Glomerular visceral epithelial cell (primary cell): ENCODE measurements around the gene RBM47.
A peak's percentile ranks its signal among the peaks of the same experiment; 100 is the strongest.
"Not testable (repeated sequence)": the region's sequence is repeated elsewhere in the genome, so short reads cannot be mapped to it uniquely, and the experiment has no call there.

ENCODE experiments used
- DNase-seq: peaks from one replicate; pipeline ENCODE4 v3.0.0-alpha.2; 2016; ENCODE audit errors: extremely low spot score

Gene RBM47

DNA sequence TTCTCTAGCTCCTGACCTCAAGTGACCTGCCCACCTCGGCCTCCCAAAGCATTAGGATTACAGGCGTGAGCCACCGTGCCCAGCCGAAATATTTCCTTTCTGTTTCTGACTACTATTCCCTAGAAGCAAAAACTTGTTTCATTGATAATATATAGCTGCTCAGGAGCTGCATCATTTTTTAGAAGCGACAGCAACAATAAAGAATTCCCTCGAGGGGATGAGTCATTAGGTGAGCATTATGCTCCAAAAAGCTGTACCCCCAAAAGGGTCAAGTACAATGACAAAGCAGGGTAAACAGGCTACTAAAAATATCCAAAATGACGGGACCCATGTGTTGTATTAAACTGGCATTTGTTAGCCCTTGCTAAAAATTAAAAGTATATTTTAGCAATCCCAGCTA lies 67.0 kb downstream of the RBM47 start:
- no peak for DNase-seq

DNA sequence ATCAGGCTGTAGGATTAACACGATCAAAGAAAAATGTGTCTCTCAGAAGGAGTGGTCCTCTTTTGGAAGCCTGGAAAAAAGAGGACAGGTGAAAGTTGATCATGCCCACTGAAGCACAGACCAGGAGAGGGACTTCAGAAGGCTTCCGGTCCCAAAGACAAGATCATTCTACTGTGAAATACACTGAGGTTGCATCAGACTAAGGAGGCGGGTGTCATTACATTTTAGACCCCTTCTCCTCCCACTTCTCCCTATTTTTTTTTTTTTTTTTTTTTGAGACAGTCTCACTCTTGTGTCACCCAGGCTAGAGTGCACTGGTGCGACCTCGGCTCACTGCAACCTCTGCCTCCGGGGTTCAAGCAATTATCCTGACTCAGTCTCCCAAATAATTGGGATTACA lies 67.5 kb downstream of the RBM47 start:
- no peak for DNase-seq

DNA sequence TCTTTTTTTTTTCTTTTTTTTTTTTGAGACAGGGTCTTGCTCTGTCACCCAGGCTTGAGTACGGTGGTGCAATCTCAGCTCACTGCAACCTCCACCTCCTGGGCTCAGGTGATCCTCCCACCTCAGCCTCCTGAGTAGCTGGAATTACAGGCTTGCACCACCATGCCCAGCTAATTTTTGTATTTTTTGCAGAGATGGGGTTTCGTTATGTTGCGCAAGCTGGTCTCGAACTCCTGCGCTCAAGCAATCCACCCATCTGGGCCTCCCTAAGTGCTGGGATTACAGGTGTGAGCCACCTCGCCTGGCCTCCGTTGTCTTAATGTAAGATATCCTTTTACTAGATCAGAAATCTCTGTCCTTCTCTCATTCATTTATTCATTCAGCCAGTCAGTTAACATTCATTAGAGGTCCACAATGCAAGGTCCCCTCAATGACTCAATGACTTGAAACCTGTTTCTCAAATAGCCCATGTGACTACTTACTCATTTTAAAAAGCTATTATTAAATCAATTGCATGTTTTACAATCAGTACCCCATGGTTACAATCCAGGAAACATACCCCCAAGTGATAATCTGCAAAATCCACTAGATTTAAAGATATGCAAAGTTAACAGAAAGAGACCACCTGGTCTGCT lies 68.0 kb downstream of the RBM47 start:
- not testable (repeated sequence) for DNase-seq

DNA sequence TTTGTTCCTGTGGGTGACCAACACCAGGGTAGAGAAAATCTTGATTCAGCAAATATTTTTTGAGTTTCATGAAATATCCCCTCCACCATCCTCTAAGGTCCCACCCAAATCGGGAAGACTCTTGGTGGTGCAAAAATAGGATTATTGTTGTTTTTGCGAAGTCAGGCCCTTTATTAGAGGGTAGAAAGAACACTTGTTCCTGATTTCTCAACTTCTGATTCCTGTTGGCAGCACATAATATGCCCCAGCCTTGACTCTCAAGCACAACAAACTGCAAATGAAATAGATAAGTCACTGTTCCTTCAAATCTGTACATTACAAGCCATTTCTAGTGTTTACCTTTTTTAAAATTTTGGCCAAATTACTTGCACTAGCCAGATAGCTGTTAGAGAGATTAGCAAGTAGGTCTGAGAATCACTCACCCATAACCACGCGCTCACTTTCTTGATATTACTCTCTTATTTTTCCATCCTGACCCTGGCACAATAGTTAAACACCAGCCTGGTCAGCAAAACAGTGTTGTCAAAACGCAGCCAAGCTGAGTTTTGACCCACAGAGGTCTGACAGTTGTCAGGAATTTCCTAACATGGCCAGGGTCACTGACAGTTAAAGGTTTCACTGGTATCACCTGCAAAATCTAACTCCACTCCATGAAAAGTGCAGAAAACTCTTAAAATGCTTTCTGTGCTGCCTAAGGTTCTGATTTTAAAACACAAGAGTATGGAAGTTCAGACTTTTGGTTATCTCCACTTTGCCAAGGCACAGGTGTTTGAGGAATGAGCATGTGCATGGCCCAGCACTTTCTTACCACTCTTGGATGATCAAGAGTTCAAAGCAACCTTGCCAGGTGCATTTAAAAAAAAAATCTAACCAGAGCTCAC lies 69.8 kb downstream of the RBM47 start:
- no peak for DNase-seq

DNA sequence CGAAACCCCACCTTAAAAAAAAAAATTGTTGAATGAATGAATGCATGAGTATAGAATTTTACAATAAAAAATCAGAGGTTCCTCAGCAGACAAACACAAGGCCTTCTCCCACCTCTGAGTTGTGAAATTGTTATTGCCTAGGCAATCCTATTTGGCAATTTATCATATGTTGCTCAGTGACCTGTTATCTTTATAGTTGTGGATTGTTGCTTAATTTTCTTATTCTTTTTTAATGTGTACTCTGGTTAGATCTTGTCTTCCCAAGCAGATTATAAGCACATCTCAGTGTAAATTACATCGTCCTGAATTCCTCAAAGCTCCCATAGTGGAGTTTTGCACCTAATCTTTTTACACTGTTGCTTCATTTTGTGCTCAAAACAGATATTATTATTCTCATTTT lies 71.9 kb downstream of the RBM47 start:
- DNase-seq = no peak

DNA sequence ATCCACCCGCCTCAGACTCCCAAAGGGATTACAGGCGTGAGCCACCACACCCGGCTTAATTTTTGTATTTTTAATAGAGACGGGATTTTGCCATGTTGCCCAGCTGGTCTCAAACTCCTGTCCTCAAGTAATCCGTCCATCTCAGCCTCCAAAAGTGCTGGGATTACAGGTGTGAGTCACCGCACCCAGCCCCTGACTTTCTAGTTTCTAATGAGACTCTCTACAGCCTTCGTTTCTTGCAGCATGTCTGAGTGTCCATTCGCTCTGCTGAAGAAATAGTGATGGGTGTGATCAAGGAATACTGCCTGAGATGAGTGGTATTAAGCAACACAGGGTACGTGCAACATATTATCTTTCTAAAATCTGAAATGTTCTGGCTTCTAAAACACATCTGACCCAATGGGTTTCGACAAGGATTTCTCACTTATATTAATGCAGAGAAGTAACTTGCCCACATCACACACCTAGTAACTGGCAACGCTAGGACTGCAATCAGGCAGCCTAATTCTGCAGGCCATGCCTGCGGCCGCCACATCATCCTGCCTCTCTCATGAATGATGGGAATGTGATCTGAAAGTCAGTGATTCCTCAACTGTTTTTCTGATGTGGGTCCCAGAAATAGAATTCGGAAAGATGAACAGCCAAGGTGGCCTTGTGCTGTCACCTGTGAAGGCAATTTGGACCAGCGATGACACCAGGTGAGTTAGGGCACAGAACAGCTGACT lies 74.3 kb downstream of the RBM47 start:
- no peak for DNase-seq

DNA sequence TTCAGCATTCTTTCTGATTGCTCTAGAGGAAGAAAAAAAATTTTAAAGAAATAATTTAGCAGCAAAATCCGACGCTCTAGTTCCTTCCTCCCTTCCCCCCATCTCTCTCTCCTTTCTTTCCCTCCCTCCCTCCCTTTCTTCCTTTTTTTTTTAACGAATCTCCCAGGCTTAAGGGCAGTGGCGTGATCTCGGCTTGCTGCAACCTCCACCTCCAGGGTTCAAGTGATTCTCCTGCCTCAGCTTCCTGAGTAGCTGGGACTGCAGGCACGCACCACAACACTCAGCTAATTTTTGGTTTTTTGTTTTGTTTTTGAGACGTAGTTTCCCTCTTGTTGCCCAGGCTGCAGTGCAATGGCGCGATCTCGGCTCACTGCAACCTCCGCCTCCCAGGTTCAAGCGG lies 75.0 kb downstream of the RBM47 start:
- DNase-seq = not testable (repeated sequence)

DNA sequence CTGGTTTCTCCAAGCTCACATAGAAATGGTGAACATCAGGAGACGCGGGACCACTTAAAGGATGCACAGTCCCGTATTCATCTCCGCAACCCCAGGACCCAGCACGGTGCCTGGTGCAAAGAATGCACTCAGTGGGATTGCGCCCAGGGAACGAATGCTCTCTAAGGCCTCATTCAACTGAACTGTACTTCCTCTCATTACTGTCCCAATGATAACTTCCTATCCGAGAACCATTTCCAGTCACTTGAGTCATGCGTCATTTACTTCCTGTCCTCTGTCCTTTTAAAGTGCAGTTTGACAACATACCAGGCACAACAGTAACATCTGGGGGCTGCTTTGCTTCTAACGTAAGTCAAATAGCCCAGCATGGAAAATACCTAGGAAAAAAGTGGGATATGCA lies 75.7 kb downstream of the RBM47 start:
- no peak for DNase-seq

DNA sequence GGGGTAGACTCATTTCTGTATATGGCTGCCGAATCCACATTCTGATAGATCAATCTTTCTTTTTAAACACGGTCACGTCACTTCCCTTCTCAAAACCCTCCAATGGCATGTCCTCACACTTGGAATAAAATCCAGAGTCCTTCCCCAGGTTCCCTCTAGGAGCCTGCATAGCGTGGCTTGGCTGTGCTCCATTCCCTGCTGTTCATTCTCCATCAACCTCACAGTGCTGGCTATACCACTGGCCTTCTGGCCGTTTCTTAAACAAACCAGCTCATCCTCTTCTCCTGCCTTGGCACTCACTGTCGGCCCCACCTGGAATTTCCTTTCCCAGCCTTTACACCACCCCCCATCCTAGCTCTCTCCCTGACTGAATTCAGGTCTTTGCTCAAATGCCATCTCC lies 77.1 kb downstream of the RBM47 start:
- peak; percentile 43 for DNase-seq

DNA sequence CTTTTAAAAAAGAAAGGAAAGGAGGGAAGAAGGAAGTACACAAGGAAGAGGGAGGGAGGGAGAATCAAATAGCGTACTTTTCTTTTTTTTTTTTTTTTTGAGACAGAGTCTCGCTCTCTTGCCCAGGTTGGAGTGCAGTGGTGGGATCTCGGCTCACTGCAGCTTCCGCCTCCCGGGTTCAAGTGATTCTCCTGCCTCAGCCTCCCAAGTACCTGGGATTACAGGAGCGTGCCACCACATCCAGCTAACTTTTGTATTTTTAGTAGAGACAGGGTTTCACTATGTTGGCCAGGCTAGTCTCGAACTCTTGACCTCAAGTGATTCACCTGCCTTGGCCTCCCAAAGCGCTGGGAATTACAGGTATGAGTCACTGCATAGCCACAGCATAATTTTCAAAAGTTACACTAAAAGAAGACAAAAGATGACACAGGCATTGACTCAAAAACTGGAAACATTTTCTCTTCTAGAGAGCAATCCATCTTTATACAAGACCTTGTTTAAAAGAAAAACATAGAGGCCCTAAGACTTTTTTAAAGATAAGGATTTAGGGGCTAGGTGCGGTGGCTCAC lies 78.0 kb downstream of the RBM47 start:
- DNase-seq = peak; percentile 46

DNA sequence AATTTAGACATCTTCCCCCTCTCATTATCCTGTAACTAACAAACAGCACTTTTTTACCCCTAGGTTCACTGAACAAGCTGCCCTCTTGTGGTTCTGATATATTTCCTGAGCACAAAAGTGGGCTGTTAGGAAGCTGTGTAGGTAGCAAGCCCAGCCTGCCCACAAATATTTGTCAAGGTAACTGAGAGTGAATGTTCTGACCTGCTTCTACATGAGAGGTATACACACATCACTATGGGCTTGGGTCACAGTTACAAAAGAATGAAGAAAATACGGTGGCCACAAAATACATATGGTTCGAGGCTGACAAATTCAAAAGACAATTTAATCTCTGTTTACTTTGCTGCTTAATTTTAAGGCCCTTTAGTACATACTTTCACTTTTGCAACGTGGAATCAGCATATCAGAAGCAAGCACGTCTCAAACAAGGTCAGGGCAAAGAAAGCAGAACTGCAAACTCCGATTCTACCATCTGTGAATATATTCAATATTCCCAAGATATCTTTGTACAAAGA lies 78.7 kb downstream of the RBM47 start:
- DNase-seq = peak; percentile 60

DNA sequence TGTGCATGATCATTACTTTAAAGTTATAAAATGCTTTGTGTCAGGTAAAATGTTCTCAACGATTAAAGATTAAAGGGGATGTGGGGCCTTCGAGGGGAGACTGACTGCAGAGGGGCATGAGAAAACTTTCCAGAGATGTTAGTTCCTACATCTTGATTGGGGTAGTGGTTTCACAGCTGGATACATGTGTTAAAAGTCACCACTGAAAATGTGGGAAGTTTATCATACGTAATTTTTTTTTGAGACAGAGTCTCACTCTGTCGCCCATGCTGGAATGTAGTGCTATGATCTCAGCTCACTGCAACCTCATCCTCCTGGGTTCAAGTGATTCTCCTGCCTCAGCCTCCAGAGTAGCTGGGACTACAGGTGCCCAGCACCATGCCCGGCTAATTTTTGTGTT lies 79.5 kb downstream of the RBM47 start:
- DNase-seq = no peak

DNA sequence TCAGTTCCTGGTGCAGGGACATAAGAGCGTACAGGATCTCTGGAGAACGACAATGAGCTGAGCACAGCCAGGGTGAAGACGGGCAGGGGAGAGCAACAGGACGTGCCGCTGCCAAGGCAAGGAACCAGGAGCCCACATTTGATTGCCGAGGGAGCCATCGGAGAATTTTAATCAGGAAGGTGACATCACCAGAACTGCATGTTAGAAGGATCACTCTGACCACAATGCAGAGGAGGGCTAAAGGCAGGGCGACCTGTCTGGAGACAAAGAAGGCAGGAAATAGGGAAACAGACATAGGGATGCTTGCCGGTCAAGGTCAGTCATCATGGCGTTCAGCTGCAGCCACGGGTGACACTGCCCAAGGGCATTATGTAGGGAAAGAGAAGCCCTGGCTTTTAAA lies 81.4 kb downstream of the RBM47 start:
- peak; percentile 69 for DNase-seq

DNA sequence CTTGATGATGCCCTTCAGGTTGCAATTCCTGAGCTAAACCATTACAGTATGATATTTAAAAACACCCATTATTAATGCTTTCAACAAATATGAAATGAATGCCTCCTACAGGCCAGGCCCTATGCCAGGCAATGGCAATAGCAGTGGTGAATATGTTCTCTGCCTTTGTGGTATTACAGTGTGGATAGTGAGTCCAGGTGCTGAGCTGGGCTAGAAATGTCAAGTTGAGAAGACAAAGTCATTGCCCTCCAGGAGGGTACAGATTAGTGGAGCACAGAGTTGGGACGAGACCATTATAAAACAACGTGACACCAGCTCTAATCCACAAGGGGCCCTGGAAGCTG lies 81.9 kb downstream of the RBM47 start:
- no peak for DNase-seq

DNA sequence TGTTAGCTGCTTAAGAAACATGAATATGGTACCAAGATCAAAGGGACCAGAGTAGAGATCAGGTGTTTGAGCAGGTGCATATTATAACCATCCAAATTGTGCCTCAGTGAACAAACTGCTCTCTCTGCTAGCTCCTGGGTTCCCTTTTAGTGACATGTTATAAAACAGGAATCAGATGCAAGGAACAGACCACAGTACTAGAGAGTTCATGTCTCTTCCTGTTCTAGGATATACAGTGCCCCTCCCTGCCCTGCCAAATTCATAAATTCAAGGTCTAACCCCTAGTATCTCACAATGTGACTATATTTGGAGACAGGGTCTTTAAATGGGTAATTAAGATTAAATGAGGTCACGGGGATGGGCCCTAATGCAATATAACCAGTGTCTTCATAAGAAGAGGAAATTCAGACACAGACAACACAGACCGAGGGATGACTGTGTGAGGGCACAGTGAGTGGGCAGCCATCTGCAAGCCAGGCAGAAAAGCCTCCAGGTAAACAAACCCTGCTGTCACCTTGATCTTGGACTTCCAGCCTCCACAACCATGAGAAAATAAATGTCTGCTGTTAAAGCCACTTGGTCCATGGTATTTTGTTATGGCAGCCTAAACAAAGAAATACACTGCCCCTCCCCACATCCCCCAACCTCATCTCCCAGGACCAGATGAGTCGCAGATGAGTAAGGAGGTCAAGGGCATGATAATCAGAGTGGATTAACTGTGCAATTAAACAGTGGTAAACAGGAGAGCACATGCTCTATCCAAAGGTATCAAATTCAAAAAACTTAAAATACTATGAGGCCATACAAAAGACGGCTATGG lies 82.5 kb downstream of the RBM47 start:
- no peak for DNase-seq

DNA sequence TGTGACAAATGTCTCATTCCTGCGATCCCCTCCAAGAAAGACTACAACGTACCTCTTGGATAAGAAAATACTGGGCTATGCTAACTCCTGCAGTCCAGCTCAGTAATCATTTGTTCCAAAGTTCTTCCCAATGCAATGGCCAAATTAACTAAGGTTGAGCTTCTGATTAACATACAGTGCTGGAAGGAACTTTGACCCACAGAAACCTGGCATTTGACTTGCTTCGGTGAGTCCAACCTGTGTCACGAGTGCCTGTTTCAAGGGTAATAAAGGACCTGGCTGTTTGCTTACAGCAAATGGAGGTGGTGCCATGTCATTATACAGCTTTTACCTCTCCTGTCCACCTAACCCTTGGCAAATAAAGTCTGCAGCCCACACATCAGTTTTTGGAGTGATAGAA lies 83.2 kb downstream of the RBM47 start:
- no peak for DNase-seq

DNA sequence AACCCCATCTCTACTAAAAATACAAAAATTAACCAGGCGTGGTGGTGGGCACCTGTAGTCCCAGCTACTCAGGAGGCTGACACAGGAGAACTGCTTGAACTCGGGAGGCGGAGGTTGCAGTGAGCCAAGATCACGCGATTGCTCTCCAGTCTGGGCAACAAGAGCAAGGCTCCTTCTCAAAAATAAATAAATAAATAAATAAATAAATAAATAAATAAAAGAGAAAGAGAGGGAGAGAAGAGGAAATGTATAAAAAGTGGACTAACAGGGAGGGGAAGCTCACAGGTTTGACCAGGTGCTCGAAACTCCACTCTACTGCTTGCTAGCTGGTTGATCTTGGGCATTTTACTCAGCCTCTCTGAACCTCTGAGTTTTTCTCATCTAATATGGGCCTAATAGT lies 84.2 kb downstream of the RBM47 start:
- DNase-seq = not testable (repeated sequence)

DNA sequence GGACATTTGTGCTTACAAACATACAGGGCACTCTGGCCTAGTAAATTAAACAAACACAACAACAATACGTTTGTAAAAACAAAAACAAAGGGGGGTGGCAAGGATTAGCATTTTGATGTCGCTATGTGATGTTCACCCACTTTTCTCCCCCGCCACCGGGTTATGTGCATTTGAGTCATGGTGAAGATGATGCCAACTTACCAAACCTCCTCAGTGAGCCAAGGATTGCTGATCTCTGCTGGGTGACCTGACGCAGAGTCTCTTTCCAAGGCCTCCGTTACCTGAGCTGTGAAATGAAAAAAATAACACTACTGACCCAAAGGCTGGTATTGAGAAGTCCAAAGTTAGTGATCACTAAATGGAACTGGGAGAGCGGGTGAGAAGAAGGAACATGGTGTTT lies 85.4 kb downstream of the RBM47 start:
- no peak for DNase-seq

DNA sequence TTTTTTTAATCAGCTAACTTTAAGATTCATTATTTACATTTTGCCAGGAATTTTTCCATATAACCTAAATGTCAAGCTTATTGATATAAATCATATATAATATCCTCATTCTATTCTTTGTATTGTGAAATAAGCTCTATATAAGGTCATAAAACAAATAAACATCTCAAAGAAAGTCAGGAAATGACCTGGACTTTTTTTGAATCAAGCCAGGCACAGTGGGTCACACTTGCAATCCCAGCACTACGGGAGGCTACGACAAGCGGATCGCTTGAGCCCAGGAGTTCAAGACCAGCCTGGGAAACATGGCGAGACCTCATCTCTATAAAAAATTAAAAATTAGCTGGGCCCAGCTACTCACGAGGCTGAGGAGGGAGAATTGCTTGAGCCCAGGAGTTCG lies 88.9 kb downstream of the RBM47 start:
- no peak for DNase-seq

DNA sequence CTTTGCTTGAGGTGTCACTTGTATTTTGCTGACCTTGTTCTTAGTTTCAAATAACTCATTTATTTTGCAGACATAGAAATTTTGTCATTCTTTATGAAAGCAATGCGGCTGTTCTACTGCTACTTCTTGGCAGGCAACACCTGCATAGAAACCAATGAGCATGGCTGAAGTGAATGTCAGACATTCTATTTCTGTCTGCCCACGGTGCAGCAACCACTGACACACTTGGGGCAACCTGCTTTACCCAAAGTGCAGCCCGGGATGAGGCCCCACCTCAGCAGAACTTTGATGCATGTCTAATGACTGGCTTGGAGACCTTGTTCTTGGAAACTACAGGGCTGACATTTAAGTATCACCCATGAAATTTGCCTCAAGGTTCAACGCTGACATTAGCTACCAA lies 93.6 kb downstream of the RBM47 start:
- no peak for DNase-seq

DNA sequence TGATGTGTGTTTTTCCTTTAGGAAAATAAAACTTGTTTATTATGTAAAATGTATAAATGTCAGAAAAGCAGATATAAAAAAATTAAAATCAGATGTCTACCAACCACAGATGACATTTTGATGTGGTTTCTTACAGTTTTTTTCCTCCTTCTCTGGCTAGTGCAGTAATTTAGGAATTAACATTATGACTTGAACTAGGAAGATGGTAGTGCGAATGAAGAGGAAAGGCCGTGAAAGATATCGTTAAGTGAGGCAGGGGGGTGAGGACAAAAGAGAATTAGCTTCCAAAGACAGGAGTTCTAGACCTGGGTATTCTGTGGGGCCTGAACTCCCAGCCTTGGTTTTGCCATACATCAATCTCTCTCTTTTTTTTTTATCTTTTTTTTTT lies 98.0 kb downstream of the RBM47 start:
- DNase-seq = no peak
